OCI-LY7 (cell line): ENCODE measurements around the gene TGFBRAP1. TPM values are rescaled to one million over a fixed set of nuclear protein-coding genes. Genes with fewer than 3 reads are reported as not detected.

Source experiments
- total RNA-seq, 2 experiments: library from RNA; depleted of rRNA in 1 of 2; stranded (reverse); fragments of >200 nt in 1 of 2; shearing (Covaris generic) in 1 of 2; gene quantifications; 2 replicates each; pipeline ENCODE4 v1.2.3, GENCODE V29; 2014 to 2022

Gene TGFBRAP1
- total RNA-seq, 2 experiments from 2014 or later = 20.5 to 24.6 TPM

Other genes with a start within 250 kb of the TGFBRAP1 start
- not detected in 2 replicates for gene GPR45, start 88.0 kb downstream of the TGFBRAP1 start, total RNA-seq (2014; rRNA removed; shearing (Covaris generic))
- gene GPR45, start 88.0 kb downstream of the TGFBRAP1 start, total RNA-seq (2022) = not detected in 2 replicates
- 11.8 and 13.1 TPM in 2 replicates for gene C2orf49, start 7.8 kb upstream of the TGFBRAP1 start, total RNA-seq (2014; rRNA removed; shearing (Covaris generic))
- 17.0 and 18.3 TPM in 2 replicates for gene C2orf49, start 7.8 kb upstream of the TGFBRAP1 start, total RNA-seq (2022)
- gene FHL2, start 69.3 kb upstream of the TGFBRAP1 start, total RNA-seq (2014; rRNA removed; shearing (Covaris generic)) = not detected in 2 replicates
- 0.26 TPM in 1 of 2 replicates, not detected in the other for gene FHL2, start 69.3 kb upstream of the TGFBRAP1 start, total RNA-seq (2022)